DMS 273 (cell line): ENCODE results near the gene ZNF319.

Experiments
- DNase-seq: peaks from one replicate; lab custom pipeline; 2025; ENCODE audit not compliant: unreplicated experiment; lab: John Stamatoyannopoulos, UW

The ZNF319 gene

GRCh38 chr16:57998992-57999365, 1.5 kb downstream of the ZNF319 start:
- DNase-seq, result no peak

GRCh38 chr16:57998486-57998885, 2.0 kb downstream of the ZNF319 start:
- no peak for DNase-seq

- no peak for DNase-seq
Measured at GRCh38 chr16:57997528-57998265, 2.8 kb downstream of the ZNF319 start.

- no peak for DNase-seq
Measured at GRCh38 chr16:57997176-57997527, 3.3 kb downstream of the ZNF319 start.

GRCh38 chr16:57996406-57997175, 3.9 kb downstream of the ZNF319 start:
- DNase-seq, result no peak

GRCh38 chr16:57995721-57996405, 4.6 kb downstream of the ZNF319 start:
- no peak for DNase-seq

GRCh38 chr16:57994778-57995177, 5.7 kb downstream of the ZNF319 start:
- DNase-seq, result peak; percentile 74

GRCh38 chr16:57994361-57994760, 6.1 kb downstream of the ZNF319 start:
- DNase-seq, result no peak

GRCh38 chr16:57993897-57994296, 6.6 kb downstream of the ZNF319 start:
- no peak for DNase-seq

- DNase-seq, result peak; percentile 57
Measured at GRCh38 chr16:57993438-57993837, 7.0 kb downstream of the ZNF319 start.

- no peak for DNase-seq
Measured at GRCh38 chr16:57992084-57992483, 8.4 kb downstream of the ZNF319 start.

- DNase-seq, result no peak
Measured at GRCh38 chr16:57991551-57992059, 8.9 kb downstream of the ZNF319 start.

GRCh38 chr16:57988929-57989328, 11.5 kb downstream of the ZNF319 start:
- DNase-seq, result peak; percentile 92

GRCh38 chr16:57987441-57988177, 12.9 kb downstream of the ZNF319 start:
- DNase-seq, result no peak

- DNase-seq, result no peak
Measured at GRCh38 chr16:57986196-57986595, 14.3 kb downstream of the ZNF319 start.

GRCh38 chr16:57985204-57986181, 15.0 kb downstream of the ZNF319 start:
- DNase-seq, result no peak

GRCh38 chr16:57984443-57985203, 15.8 kb downstream of the ZNF319 start:
- no peak for DNase-seq

- DNase-seq, result peak; percentile 66
Measured at GRCh38 chr16:57982385-57982784, 18.1 kb downstream of the ZNF319 start.

- DNase-seq, result no peak
Measured at GRCh38 chr16:57981636-57982035, 18.8 kb downstream of the ZNF319 start.
